Activated CD4-positive, alpha-beta T cell treated with anti-CD3 and anti-CD28 coated beads, Interleukin-2, amount 10 ng/mL, durations not matched to agents 7 days and 5 days (primary cell): ENCODE data around the gene ARHGAP4. TPM values are rescaled to one million over a fixed set of nuclear protein-coding genes. Genes with fewer than 3 reads are reported as not detected.

ENCODE experiments used
- CTCF ChIA-PET: fragments of 350-600 bp; sonication (Branson Sonifier 250); formaldehyde crosslinking; loops from one replicate; lab custom pipeline; 2021; ENCODE audit warnings: antibody characterized with exemption; lab: Charles Lee
- POLR2A ChIA-PET: fragments of 350-600 bp; sonication (Branson Sonifier 250); formaldehyde crosslinking; loops from one replicate; lab custom pipeline; 2021; ENCODE audit warnings: antibody characterized with exemption; lab: Charles Lee
- DNase-seq: peaks from one replicate; pipeline ENCODE4 v3.0.0-alpha.2; 2020
- H3K27ac Mint-ChIP-seq: one replicate; pipeline ENCODE4 v1.8.0; 2021; ENCODE audit warnings: mild to moderate bottlenecking, moderate library complexity, mixed read lengths
- H3K27me3 Mint-ChIP-seq: one replicate; pipeline ENCODE4 v1.8.0; 2021; ENCODE audit warnings: mixed read lengths
- H3K36me3 Mint-ChIP-seq: one replicate; pipeline ENCODE4 v1.8.0; 2021; ENCODE audit warnings: low read depth, mixed read lengths
- H3K4me1 Mint-ChIP-seq: one replicate; pipeline ENCODE4 v1.8.0; 2021; ENCODE audit warnings: mixed read lengths
- H3K4me3 Mint-ChIP-seq: one replicate; pipeline ENCODE4 v1.8.0; 2021; ENCODE audit warnings: mild to moderate bottlenecking, moderate library complexity, mixed read lengths
- H3K9me3 Mint-ChIP-seq: one replicate; pipeline ENCODE4 v1.8.0; 2021; ENCODE audit warnings: mixed read lengths
- total RNA-seq, 2 experiments: library from RNA; stranded (reverse); gene quantifications; one replicate each; pipeline ENCODE4 v1.2.3, GENCODE V29; 2021

Gene ARHGAP4
- total RNA-seq, 2 experiments from 2014 or later = 303 to 334 TPM

GRCh38 chrX:153937056-153937455, 11.0 kb upstream of the ARHGAP4 start:
- Mint-ChIP-seq H3K9me3 (no peaks in the 10 kb centered on the region), H3K36me3 (peaks cover 5% of the 10 kb centered on the region), H3K4me1 (peaks cover 22% of the 10 kb centered on the region), H3K4me3 (no peak overlapping the region), H3K27ac (no peak overlapping the region), H3K27me3 (no peaks in the 10 kb centered on the region)
- no peak for DNase-seq
- ChIA-PET CTCF (interaction anchor here (0.8 to 3.3 kb wide), 4 partner anchors 9 to 12 kb away, joined by 5 to 15 read pairs (median 6); no protein-coding TSS in a partner anchor), POLR2A (no interaction called here)

GRCh38 chrX:153935326-153935851, 9.3 kb upstream of the ARHGAP4 start:
- peak overlapping the region; percentile 54 for H3K27ac Mint-ChIP-seq
- H3K4me1 Mint-ChIP-seq = peaks cover 28% of the 10 kb centered on the region
- no peaks in the 10 kb centered on the region for H3K9me3 Mint-ChIP-seq
- CTCF ChIA-PET = interaction anchor here (16.0 kb wide), 1 partner anchor 13 kb away, joined by 205 read pairs; the partner anchor contains the start of gene RENBP
- no peaks in the 10 kb centered on the region for H3K27me3 Mint-ChIP-seq
- peak overlapping the region; percentile 70 for H3K4me3 Mint-ChIP-seq
- H3K36me3 Mint-ChIP-seq = peaks cover 8% of the 10 kb centered on the region
- POLR2A ChIA-PET = no interaction called here
- no peak for DNase-seq

DNA sequence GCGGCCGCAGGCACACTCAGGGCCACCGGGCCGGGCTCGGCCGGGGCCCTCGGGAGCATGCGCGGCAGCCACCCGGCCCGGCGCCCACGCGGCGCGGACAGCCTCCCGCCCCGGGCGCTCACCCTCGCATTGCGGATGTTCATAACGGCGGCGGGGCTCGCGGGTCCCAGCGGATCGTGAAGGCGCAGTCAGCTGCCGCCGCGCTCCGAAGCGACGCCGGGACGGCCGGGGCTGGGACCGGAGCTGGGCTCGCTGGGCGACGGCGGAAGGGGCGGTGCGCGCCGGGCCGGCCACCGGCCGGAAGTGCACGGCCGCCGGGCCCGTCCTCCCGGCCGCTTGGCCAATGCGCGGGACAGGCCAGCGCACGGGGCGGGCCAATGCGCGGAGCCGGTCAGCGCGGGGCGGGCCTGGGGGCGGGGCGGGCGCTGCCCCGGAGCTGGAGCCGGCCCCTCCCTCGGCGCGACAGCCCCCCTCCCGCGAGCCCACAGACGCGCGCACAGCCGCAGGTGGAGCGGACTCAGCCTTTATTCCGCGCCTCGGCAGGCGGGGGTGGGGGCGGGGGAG, 8.8 kb upstream of the ARHGAP4 start, which contains the start of gene NAA10:
NAA10 (minus strand) TSS at position 276 of the 564 bp plus-strand sequence; CDS start at position 143, 133 bp downstream.
- POLR2A ChIA-PET = no interaction called here
- DNase-seq = peak; percentile 47
- Mint-ChIP-seq H3K27me3 (no peaks in the 10 kb centered on the region), H3K9me3 (no peaks in the 10 kb centered on the region), H3K4me1 (peaks cover 28% of the 10 kb centered on the region), H3K27ac (peak within 1 kb of the TSS; percentile 83), H3K36me3 (peaks cover 6% of the 10 kb centered on the region), H3K4me3 (peak within 1 kb of the TSS; percentile 82)
- CTCF ChIA-PET = interaction anchor here (16.0 kb wide), 1 partner anchor 13 kb away, joined by 205 read pairs; the partner anchor contains the start of gene RENBP

DNA sequence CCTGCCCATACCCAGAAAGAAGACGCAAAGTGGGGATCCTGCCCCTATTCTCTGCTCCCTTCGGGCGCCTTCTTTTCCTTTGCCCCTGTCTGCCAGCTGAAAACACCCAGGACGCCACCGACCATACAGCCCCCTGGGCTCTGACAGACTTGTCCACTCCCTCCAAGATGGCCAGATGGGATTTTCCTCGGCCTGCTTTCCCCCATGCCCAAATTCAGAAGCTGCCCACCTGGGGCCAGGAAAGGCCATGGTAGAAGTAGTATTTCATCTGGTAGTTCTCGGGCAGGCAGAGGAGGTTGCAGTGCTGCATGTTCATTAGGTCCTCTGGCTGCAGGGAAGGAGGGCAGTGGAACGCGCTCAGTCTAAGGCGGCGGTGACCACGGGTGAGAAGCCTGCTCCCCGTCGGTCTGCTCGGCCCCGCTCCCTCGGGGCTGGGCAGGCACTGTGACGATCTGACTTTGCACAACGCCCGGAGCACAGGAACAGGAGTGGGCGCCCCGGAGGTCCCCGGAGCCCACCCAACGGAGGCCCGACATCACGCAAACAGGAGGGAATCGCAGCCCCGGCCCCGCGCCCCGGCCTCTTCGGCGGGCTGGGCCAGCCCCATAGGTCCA, 8.2 kb upstream of the ARHGAP4 start:
- no peak for DNase-seq
- ChIA-PET POLR2A (no interaction called here), CTCF (interaction anchor here (1.3 to 16.0 kb wide), 2 partner anchors 10 to 14 kb away, joined by 4 to 205 read pairs; partner anchors contain the start of gene RENBP)
- Mint-ChIP-seq H3K9me3 (no peaks in the 10 kb centered on the region), H3K27ac (peak overlapping the region; percentile 83), H3K4me1 (peaks cover 30% of the 10 kb centered on the region), H3K4me3 (peak overlapping the region; percentile 82), H3K27me3 (no peaks in the 10 kb centered on the region), H3K36me3 (peaks cover 7% of the 10 kb centered on the region)

GRCh38 chrX:153933748-153934147, 7.7 kb upstream of the ARHGAP4 start:
- ChIA-PET POLR2A (no interaction called here), CTCF (interaction anchor here (1.3 to 16.0 kb wide), 2 partner anchors 9 to 14 kb away, joined by 4 to 205 read pairs; partner anchors contain the start of gene RENBP)
- no peak for DNase-seq
- no peaks in the 10 kb centered on the region for H3K9me3 Mint-ChIP-seq
- H3K27me3 Mint-ChIP-seq = no peaks in the 10 kb centered on the region
- H3K27ac Mint-ChIP-seq = peak overlapping the region; percentile 83
- H3K36me3 Mint-ChIP-seq = peaks cover 12% of the 10 kb centered on the region
- H3K4me1 Mint-ChIP-seq = peaks cover 35% of the 10 kb centered on the region
- H3K4me3 Mint-ChIP-seq = peak overlapping the region; percentile 82

GRCh38 chrX:153932220-153932915, 6.3 kb upstream of the ARHGAP4 start:
- POLR2A ChIA-PET = interaction anchor here (0.6 kb wide), 1 partner anchor 68 kb away, joined by 5 read pairs; no protein-coding TSS in a partner anchor
- no peaks in the 10 kb centered on the region for H3K9me3 Mint-ChIP-seq
- H3K36me3 Mint-ChIP-seq = peaks cover 14% of the 10 kb centered on the region
- H3K27me3 Mint-ChIP-seq = no peaks in the 10 kb centered on the region
- no peak overlapping the region for H3K4me3 Mint-ChIP-seq
- DNase-seq = no peak
- CTCF ChIA-PET = interaction anchor here (0.9 to 16.0 kb wide), 2 partner anchors 10 to 16 kb away, joined by 3 to 205 read pairs; partner anchors contain the start of gene RENBP
- no peak overlapping the region for H3K27ac Mint-ChIP-seq
- H3K4me1 Mint-ChIP-seq = peaks cover 34% of the 10 kb centered on the region

DNA sequence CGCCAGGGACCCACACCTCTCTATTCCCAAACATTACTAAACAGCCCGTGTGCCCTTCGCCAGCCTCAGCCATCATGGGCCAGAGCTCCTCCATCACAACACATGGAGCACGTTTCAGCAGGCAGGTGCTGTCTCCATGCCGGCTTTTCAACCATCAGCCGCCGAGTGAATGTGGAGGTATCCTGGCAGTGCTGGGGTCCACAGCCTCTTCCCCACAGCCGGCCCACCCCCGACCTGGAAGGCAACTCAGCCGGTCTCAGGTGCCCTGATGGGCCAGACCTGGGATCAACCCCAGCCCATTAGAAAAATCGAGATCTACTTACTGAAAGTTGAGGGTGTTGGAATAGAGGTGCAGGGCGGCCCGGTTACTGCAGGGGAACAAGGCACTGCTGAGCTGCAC, 5.7 kb upstream of the ARHGAP4 start:
- DNase-seq = no peak
- POLR2A ChIA-PET = no interaction called here
- H3K4me3 Mint-ChIP-seq = no peak overlapping the region
- no peak overlapping the region for H3K27ac Mint-ChIP-seq
- CTCF ChIA-PET = interaction anchor here (16.0 kb wide), 1 partner anchor 16 kb away, joined by 205 read pairs; the partner anchor contains the start of gene RENBP
- H3K27me3 Mint-ChIP-seq = no peaks in the 10 kb centered on the region
- H3K36me3 Mint-ChIP-seq = peaks cover 14% of the 10 kb centered on the region
- H3K4me1 Mint-ChIP-seq = peaks cover 34% of the 10 kb centered on the region
- no peaks in the 10 kb centered on the region for H3K9me3 Mint-ChIP-seq

- POLR2A ChIA-PET = no interaction called here
Measured at GRCh38 chrX:153931151-153931550, 5.1 kb upstream of the ARHGAP4 start.

GRCh38 chrX:153930011-153930910, 4.2 kb upstream of the ARHGAP4 start:
- peak overlapping the region; percentile 60 for H3K27ac Mint-ChIP-seq
- no peaks in the 10 kb centered on the region for H3K9me3 Mint-ChIP-seq
- no peak overlapping the region for H3K4me3 Mint-ChIP-seq
- H3K27me3 Mint-ChIP-seq = no peaks in the 10 kb centered on the region
- DNase-seq = no peak
- H3K4me1 Mint-ChIP-seq = peaks cover 30% of the 10 kb centered on the region
- ChIA-PET POLR2A (no interaction called here), CTCF (interaction anchor here (0.9 to 16.0 kb wide), 2 partner anchors 18 to 19 kb away, joined by 3 to 205 read pairs; partner anchors contain the start of gene RENBP)
- peaks cover 15% of the 10 kb centered on the region for H3K36me3 Mint-ChIP-seq

More at GRCh38 chrX:153931151-153931550, 5.1 kb upstream of the ARHGAP4 start:
- peak overlapping the region; percentile 41 for H3K27ac Mint-ChIP-seq
- DNase-seq = no peak
- H3K4me1 Mint-ChIP-seq = peaks cover 33% of the 10 kb centered on the region
- no peak overlapping the region for H3K4me3 Mint-ChIP-seq
- CTCF ChIA-PET = interaction anchor here (16.0 kb wide), 1 partner anchor 17 kb away, joined by 205 read pairs; the partner anchor contains the start of gene RENBP
- no peaks in the 10 kb centered on the region for H3K9me3 Mint-ChIP-seq
- no peaks in the 10 kb centered on the region for H3K27me3 Mint-ChIP-seq
- peaks cover 14% of the 10 kb centered on the region for H3K36me3 Mint-ChIP-seq

DNA sequence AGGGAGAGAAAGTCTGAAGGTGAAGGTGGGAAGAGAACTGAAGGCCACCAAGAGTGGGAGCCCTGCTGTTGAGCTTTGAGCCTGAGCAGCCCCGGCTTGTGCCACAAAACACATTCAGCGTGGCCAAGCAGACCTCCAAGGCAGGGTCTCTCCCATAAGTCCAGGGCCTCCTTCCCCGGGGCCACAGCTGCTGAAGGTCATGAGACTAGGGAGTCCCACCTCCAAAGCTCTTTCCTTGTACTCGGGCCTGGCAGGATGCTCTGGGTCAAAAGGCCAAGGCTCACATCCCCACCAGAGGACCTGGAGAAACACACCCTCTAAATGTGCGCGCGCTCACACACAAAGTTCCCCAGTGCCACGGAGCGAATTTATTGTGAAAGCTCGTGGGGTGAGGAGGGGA, 3.5 kb upstream of the ARHGAP4 start:
- H3K36me3 Mint-ChIP-seq = peaks cover 22% of the 10 kb centered on the region
- ChIA-PET POLR2A (no interaction called here), CTCF (interaction anchor here (0.9 to 16.0 kb wide), 2 partner anchors 18 to 19 kb away, joined by 3 to 205 read pairs; partner anchors contain the start of gene RENBP)
- no peaks in the 10 kb centered on the region for H3K9me3 Mint-ChIP-seq
- no peaks in the 10 kb centered on the region for H3K27me3 Mint-ChIP-seq
- H3K4me3 Mint-ChIP-seq = peak overlapping the region; percentile 90
- H3K27ac Mint-ChIP-seq = no peak overlapping the region
- peaks cover 30% of the 10 kb centered on the region for H3K4me1 Mint-ChIP-seq
- no peak for DNase-seq

DNA sequence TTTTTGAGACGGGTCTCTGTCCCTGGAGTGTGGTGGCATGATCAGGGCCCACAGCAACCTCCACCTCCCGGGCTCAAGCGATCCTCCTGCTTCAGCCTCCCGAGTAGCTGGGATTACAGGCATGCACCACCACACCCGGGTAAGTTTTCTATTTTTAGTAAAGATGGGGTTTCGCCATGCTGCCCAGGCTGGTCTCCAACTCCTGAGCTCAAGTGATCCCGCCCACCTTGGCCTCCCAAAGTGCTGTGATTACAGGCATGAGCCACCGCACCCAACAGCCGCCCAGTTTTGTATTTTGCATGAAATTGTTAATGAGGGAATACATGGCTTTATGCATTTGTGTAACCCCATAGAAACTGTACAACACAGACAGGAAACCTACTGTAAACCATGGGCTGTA, 2.8 kb upstream of the ARHGAP4 start:
- DNase-seq = no peak
- Mint-ChIP-seq H3K27ac (peak overlapping the region; percentile 98), H3K4me3 (peak overlapping the region; percentile 90), H3K9me3 (no peaks in the 10 kb centered on the region), H3K4me1 (peaks cover 25% of the 10 kb centered on the region), H3K36me3 (peaks cover 30% of the 10 kb centered on the region), H3K27me3 (no peaks in the 10 kb centered on the region)
- ChIA-PET POLR2A (no interaction called here), CTCF (interaction anchor here (0.9 to 16.0 kb wide), 6 partner anchors 9 to 45 kb away, joined by 3 to 205 read pairs (median 3); partner anchors contain the start of gene RENBP)
